Cardiac muscle cell (in vitro differentiated cells and primary cell): Measurements from ENCODE around the gene PCMTD2. TPM values are rescaled to one million over a fixed set of nuclear protein-coding genes. Genes with fewer than 3 reads are reported as not detected.
A peak's percentile ranks its signal among the peaks of the same experiment; 100 is the strongest.

Experiments used
- DNase-seq, 2 donors: peaks; one replicate each; pipeline versions ENCODE4 v3.0.0 to v3.0.0-alpha.2; 2010 to 2017; ENCODE audit warnings: low read depth in 1 of 2, low spot score in 1 of 2
- H3K27ac ChIP-seq: fragments of 200-600 bp; sonication (generic); 2 replicates; pipeline ENCODE4 v1.5.1; 2016
- H3K27me3 ChIP-seq: fragments of 200-600 bp; sonication (generic); 2 replicates; pipeline ENCODE4 v1.6.0; 2016; ENCODE audit warnings: control low read depth
- H3K36me3 ChIP-seq: fragments of 200-600 bp; sonication (generic); 2 replicates; pipeline ENCODE4 v1.5.1; 2016; ENCODE audit warnings: control low read depth
- H3K4me1 ChIP-seq: fragments of 200-600 bp; sonication (generic); 2 replicates; pipeline ENCODE4 v1.8.1; 2017; ENCODE audit warnings: low read depth, mild to moderate bottlenecking, mixed run types
- H3K4me3 ChIP-seq: fragments of 200-600 bp; sonication (generic); 2 replicates; pipeline ENCODE4 v1.5.1; 2016; ENCODE audit warnings: mild to moderate bottlenecking
- H3K9me3 ChIP-seq: fragments of 200-600 bp; sonication (generic); 2 replicates; pipeline ENCODE4 v1.5.1; 2017; ENCODE audit warnings: low read depth, mild to moderate bottlenecking, control low read depth
- polyA plus RNA-seq: library from polyadenylated mRNA; unstranded; fragments of >200 nt; fragmentation: Nextera tagmentation; extraction: Ambion mirVana; gene quantifications from 2 replicates; pipeline ENCODE4 v1.2.1, GENCODE V29; 2016
- total RNA-seq: library from RNA; depleted of rRNA; stranded (reverse); fragments of >200 nt; gene quantifications from 2 replicates; pipeline ENCODE4 v1.2.3, GENCODE V29; 2016
- TF ChIP-seq, protein P1 (sequence below): IDR thresholded peaks from 2 replicates; pipeline ENCODE4 v1.5.1; 2012; ENCODE audit warnings: low read depth, mild to moderate bottlenecking, low read length

PCMTD2 gene
- total and polyA plus RNA-seq, 2 experiments from 2014 or later, result 50.4 to 186 TPM

DNA sequence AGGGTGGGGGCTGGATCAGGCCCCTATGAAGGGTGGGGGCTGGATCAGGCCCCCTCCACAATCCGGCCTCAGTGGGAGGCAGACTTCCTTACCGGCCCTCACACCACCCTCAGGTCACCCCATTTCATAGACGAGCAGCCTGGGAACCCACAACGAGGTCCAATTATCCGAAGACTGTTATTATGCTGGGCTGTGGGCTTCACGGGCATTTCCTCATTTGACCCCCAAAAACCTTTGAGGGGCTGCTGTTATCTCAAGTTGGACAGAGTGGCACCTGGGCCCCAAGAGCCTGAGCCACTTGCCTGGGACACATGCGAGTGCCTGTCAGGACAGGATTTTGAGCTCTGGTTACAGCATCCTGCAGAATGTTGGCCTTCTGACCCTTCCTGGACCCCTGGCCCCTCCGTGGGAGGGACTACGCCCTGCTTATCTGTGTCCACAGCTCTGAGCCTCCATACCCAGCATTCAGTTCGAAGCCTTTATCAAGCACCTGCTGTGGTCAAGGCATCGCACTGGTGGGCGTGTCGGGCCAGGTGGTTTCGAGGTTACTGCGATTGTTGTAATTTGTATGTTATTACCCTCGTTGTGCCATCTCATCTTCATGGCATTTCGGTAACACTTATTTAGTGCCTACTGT is 34.5 kb upstream of the PCMTD2 start:
- H3K4me1 ChIP-seq, result peaks cover 26% of the 10 kb centered on the region
- H3K27me3 ChIP-seq, result no peaks in the 10 kb centered on the region
- no peaks in the 10 kb centered on the region for H3K9me3 ChIP-seq
- no peak overlapping the region for H3K4me3 ChIP-seq
- TF ChIP-seq, protein P1, sequence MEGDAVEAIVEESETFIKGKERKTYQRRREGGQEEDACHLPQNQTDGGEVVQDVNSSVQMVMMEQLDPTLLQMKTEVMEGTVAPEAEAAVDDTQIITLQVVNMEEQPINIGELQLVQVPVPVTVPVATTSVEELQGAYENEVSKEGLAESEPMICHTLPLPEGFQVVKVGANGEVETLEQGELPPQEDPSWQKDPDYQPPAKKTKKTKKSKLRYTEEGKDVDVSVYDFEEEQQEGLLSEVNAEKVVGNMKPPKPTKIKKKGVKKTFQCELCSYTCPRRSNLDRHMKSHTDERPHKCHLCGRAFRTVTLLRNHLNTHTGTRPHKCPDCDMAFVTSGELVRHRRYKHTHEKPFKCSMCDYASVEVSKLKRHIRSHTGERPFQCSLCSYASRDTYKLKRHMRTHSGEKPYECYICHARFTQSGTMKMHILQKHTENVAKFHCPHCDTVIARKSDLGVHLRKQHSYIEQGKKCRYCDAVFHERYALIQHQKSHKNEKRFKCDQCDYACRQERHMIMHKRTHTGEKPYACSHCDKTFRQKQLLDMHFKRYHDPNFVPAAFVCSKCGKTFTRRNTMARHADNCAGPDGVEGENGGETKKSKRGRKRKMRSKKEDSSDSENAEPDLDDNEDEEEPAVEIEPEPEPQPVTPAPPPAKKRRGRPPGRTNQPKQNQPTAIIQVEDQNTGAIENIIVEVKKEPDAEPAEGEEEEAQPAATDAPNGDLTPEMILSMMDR, result no peak
- DNase-seq, result no peak
- no peak overlapping the region for H3K27ac ChIP-seq
- H3K36me3 ChIP-seq, result no peaks in the 10 kb centered on the region

- no peak overlapping the region for H3K4me3 ChIP-seq
- H3K27me3 ChIP-seq, result no peaks in the 10 kb centered on the region
- H3K27ac ChIP-seq, result no peak overlapping the region
- H3K36me3 ChIP-seq, result no peaks in the 10 kb centered on the region
- H3K9me3 ChIP-seq, result no peaks in the 10 kb centered on the region
- TF ChIP-seq, protein P1, result no peak
- peaks cover 26% of the 10 kb centered on the region for H3K4me1 ChIP-seq
- no peak for DNase-seq
Measured at GRCh38 chr20:64222291-64222735, 33.2 kb upstream of the PCMTD2 start.

DNA sequence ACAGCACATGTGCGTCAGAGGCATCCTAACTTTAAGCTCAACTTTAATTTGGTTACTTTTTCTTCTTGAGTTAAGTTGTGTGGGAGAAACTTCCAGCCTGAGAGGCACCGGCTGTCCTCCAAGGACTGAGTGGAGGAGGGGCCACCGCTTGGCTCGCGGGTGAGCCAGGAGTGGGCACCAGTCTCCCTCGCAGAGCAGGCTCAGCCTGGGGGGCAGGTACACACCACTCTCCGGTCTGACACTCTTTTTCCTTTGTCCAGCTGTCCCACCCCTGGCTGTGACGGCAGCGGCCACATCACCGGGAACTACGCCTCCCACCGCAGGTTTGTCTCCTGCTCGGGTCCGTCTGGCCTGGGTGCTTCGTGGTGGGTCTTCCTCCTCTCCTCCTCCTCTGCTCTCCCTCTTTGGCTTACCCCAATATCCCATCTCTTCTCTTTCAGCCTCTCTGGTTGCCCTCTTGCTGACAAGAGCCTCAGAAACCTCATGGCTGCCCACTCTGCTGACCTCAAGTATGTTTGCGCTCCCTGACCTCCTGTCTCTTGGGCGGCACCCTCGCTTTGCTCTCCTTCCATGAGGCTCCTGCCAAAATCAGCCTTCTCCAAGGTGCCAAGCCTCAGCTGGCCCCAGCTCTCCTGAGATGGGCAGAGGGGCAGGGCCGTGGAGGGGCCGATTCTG is 32.6 kb upstream of the PCMTD2 start:
- Histone ChIP-seq H3K27ac (no peak overlapping the region), H3K27me3 (no peaks in the 10 kb centered on the region), H3K4me1 (peaks cover 26% of the 10 kb centered on the region), H3K4me3 (no peak overlapping the region), H3K36me3 (no peaks in the 10 kb centered on the region), H3K9me3 (no peaks in the 10 kb centered on the region)
- DNase-seq, result no peak
- TF ChIP-seq, protein P1, result no peak

- H3K4me1 ChIP-seq, result peaks cover 26% of the 10 kb centered on the region
- TF ChIP-seq, protein P1, result peak; percentile 40
- no peak overlapping the region for H3K27ac ChIP-seq
- peak; percentile 37 to 85 for DNase-seq
- H3K36me3 ChIP-seq, result no peaks in the 10 kb centered on the region
- H3K4me3 ChIP-seq, result no peak overlapping the region
- no peaks in the 10 kb centered on the region for H3K9me3 ChIP-seq
- H3K27me3 ChIP-seq, result no peaks in the 10 kb centered on the region
Measured at GRCh38 chr20:64223526-64224067, 32.0 kb upstream of the PCMTD2 start.

GRCh38 chr20:64224351-64225170 is 31.0 kb upstream of the PCMTD2 start:
- DNase-seq, result peak in 1 of 2 donors; percentile 71
- TF ChIP-seq, protein P1, result no peak
- Histone ChIP-seq H3K4me3 (no peak overlapping the region), H3K9me3 (no peaks in the 10 kb centered on the region), H3K36me3 (no peaks in the 10 kb centered on the region), H3K4me1 (peaks cover 26% of the 10 kb centered on the region), H3K27me3 (no peaks in the 10 kb centered on the region), H3K27ac (no peak overlapping the region)
